Right renal cortex interstitium (tissue), 3 donors: ENCODE results near the gene HEG1. TPM values are rescaled to one million over a fixed set of nuclear protein-coding genes. Genes with fewer than 3 reads are reported as not detected.
"Not testable (repeated sequence)": the region's sequence is repeated elsewhere in the genome, so short reads cannot be mapped to it uniquely, and the experiment has no call there.

Source experiments
- DNase-seq, 3 donors: peaks; one replicate each; pipeline ENCODE4 v3.0.0-alpha.2; 2013; ENCODE audit warnings: low read depth in 3 of 3, low spot score in 2 of 3
- polyA plus RNA-seq, 3 donors: library from polyadenylated mRNA; unstranded; fragments of 120-200 nt; gene quantifications; one replicate each; pipeline ENCODE4 v1.2.1, GENCODE V29; 2013; ENCODE audit not compliant: insufficient read length in 3 of 3

The HEG1 gene
- polyA plus RNA-seq, 3 donors, result 28.0 to 31.0 (median 29.3) TPM

GRCh38 chr3:124960698-124961097, 95.1 kb downstream of the HEG1 start:
- no peak for DNase-seq

GRCh38 chr3:124960105-124960504, 95.7 kb downstream of the HEG1 start:
- no peak for DNase-seq

GRCh38 chr3:124957951-124958350, 97.8 kb downstream of the HEG1 start:
- DNase-seq, result not testable (repeated sequence)

- DNase-seq, result no peak
Observed at GRCh38 chr3:124952282-124952855, 103.4 kb downstream of the HEG1 start.

- DNase-seq, result no peak
Observed at GRCh38 chr3:124951511-124952281, 104.1 kb downstream of the HEG1 start.

- no peak for DNase-seq
Observed at GRCh38 chr3:124950026-124950425, 105.8 kb downstream of the HEG1 start.

- DNase-seq, result no peak
Observed at GRCh38 chr3:124942613-124943012, 113.2 kb downstream of the HEG1 start.

- no peak for DNase-seq
Observed at GRCh38 chr3:124941771-124942170, 114.0 kb downstream of the HEG1 start.

- DNase-seq, result no peak
Observed at GRCh38 chr3:124939661-124940060, 116.1 kb downstream of the HEG1 start.

GRCh38 chr3:124938896-124939295, 116.9 kb downstream of the HEG1 start:
- DNase-seq, result no peak

- no peak for DNase-seq
Observed at GRCh38 chr3:124937049-124937448, 118.7 kb downstream of the HEG1 start.

- DNase-seq, result no peak
Observed at GRCh38 chr3:124935794-124936542, 119.8 kb downstream of the HEG1 start.

GRCh38 chr3:124935264-124935663, 120.5 kb downstream of the HEG1 start:
- DNase-seq, result no peak

GRCh38 chr3:124934577-124934976, 121.2 kb downstream of the HEG1 start, which contains the start of gene MUC13:
MUC13 (minus strand) TSS chr3:124934751; CDS start chr3:124934712, 39 bp downstream.
- DNase-seq, result no peak

GRCh38 chr3:124928333-124929202, 127.2 kb downstream of the HEG1 start:
- peak; percentile 29 to 39 (median 33) for DNase-seq

- DNase-seq, result no peak
Observed at GRCh38 chr3:124927574-124928045, 128.2 kb downstream of the HEG1 start.

- DNase-seq, result no peak
Observed at GRCh38 chr3:124926426-124927101, 129.2 kb downstream of the HEG1 start.

GRCh38 chr3:124924741-124925140, 131.1 kb downstream of the HEG1 start:
- no peak for DNase-seq

GRCh38 chr3:124923833-124924232, 132.0 kb downstream of the HEG1 start:
- DNase-seq, result no peak

- no peak for DNase-seq
Observed at GRCh38 chr3:124920718-124921117, 135.1 kb downstream of the HEG1 start.
